CD14-positive monocyte (primary cell): ENCODE data around the gene THSD8. TPM values are rescaled to one million over a fixed set of nuclear protein-coding genes. Genes with fewer than 3 reads are reported as not detected.

Experiments used
- DNase-seq, 3 donors: peaks; one replicate each; pipeline ENCODE4 v3.0.0-alpha.2; 2011 to 2022
- H2AFZ ChIP-seq: 2 replicates; pipeline ENCODE4 v1.6.0; 2012; ENCODE audit warnings: mild to moderate bottlenecking, low read depth, low read length, inconsistent platforms; ENCODE audit not compliant: insufficient read depth, poor library complexity, severe bottlenecking
- H3K27ac ChIP-seq, 2 donors: 1 replicate in 1 of 2; 2 replicates in 1 of 2; pipeline ENCODE4 v1.5.1; 2012 to 2013; ENCODE audit warnings: low read length in 2 of 2, control low read depth in 1 of 2, inconsistent platforms in 1 of 2, low read depth in 1 of 2, mild to moderate bottlenecking in 1 of 2
- H3K27me3 ChIP-seq, 2 donors: one replicate each; pipeline versions ENCODE4 v1.6.0 to v1.6.1; 2011 to 2013; ENCODE audit warnings: low read length in 2 of 2; ENCODE audit not compliant: control insufficient read depth in 2 of 2, insufficient read depth in 2 of 2
- H3K36me3 ChIP-seq, 2 donors: replicated peaks in 1 of 2; 1 replicate in 1 of 2; 2 replicates in 1 of 2; pipeline versions ENCODE4 v1.5.1 to v1.6.1; 2012 to 2013; ENCODE audit warnings: low read length in 2 of 2, control low read depth in 1 of 2, inconsistent platforms in 1 of 2, mild to moderate bottlenecking in 1 of 2; ENCODE audit not compliant: insufficient read depth in 2 of 2, control insufficient read depth in 1 of 2
- H3K4me1 ChIP-seq, 2 donors: 1 replicate in 1 of 2; 2 replicates in 1 of 2; pipeline versions ENCODE4 v1.5.1 to v1.6.1; 2012 to 2013; ENCODE audit warnings: low read length in 2 of 2, control low read depth in 1 of 2, inconsistent platforms in 1 of 2, mild to moderate bottlenecking in 1 of 2, moderate library complexity in 1 of 2; ENCODE audit not compliant: insufficient read depth in 2 of 2, control insufficient read depth in 1 of 2
- H3K4me2 ChIP-seq: replicated peaks from 2 replicates; pipeline ENCODE3; 2012; ENCODE audit warnings: low read length, moderate library complexity, mild to moderate bottlenecking; ENCODE audit not compliant: poor library complexity, severe bottlenecking; ENCODE audit errors: extremely low read depth
- H3K4me3 ChIP-seq, 3 experiments: fragments of 200-600 bp in 1 of 3; sonication (generic) in 1 of 3; replicated peaks in 1 of 3; 1 replicate in 2 of 3; 2 replicates in 1 of 3; pipeline ENCODE4 v1.5.1; 2011 to 2013; ENCODE audit warnings: low read length in 3 of 3, mild to moderate bottlenecking in 3 of 3, control low read depth in 2 of 3, low read depth in 2 of 3, inconsistent platforms in 1 of 3, moderate library complexity in 1 of 3
- H3K79me2 ChIP-seq: 2 replicates; pipeline ENCODE4 v1.6.0; 2012; ENCODE audit warnings: mild to moderate bottlenecking, control low read depth, inconsistent platforms, low read length, moderate library complexity; ENCODE audit not compliant: insufficient read depth
- H3K9ac ChIP-seq: 2 replicates; pipeline ENCODE4 v1.6.0; 2017; ENCODE audit warnings: low read length, mild to moderate bottlenecking; ENCODE audit not compliant: insufficient read depth, poor library complexity, severe bottlenecking
- H3K9me3 ChIP-seq, 2 donors: replicated peaks in 1 of 2; 1 replicate in 1 of 2; 2 replicates in 1 of 2; pipeline versions ENCODE4 v1.5.1 to v1.6.1; 2012 to 2013; ENCODE audit warnings: low read length in 2 of 2, control low read depth in 1 of 2; ENCODE audit not compliant: control insufficient read depth in 1 of 2, insufficient read depth in 1 of 2
- H4K20me1 ChIP-seq: 2 replicates; pipeline ENCODE4 v1.6.0; 2012; ENCODE audit warnings: mild to moderate bottlenecking, low read length, control low read depth, moderate library complexity; ENCODE audit not compliant: insufficient read depth
- H3K27ac Mint-ChIP-seq, 7 donors: one replicate each; pipeline ENCODE4 v1.8.0; 2020; ENCODE audit warnings: mild to moderate bottlenecking in 7 of 7, mixed read lengths in 7 of 7, moderate library complexity in 6 of 7, inconsistent platforms in 2 of 7
- H3K27me3 Mint-ChIP-seq, 3 donors: one replicate each; pipeline ENCODE4 v1.8.0; 2021 to 2022; ENCODE audit warnings: low read depth in 3 of 3, mild to moderate bottlenecking in 3 of 3, mixed read lengths in 3 of 3, moderate library complexity in 3 of 3, inconsistent platforms in 1 of 3
- H3K36me3 Mint-ChIP-seq, 2 donors: one replicate each; pipeline ENCODE4 v1.8.0; 2020; ENCODE audit warnings: mixed read lengths in 2 of 2, inconsistent platforms in 1 of 2, mild to moderate bottlenecking in 1 of 2
- H3K4me1 Mint-ChIP-seq: one replicate; pipeline ENCODE4 v1.8.0; 2020; ENCODE audit warnings: mild to moderate bottlenecking, mixed read lengths
- H3K4me3 Mint-ChIP-seq, 2 donors: one replicate each; pipeline ENCODE4 v1.8.0; 2020; ENCODE audit warnings: mild to moderate bottlenecking in 2 of 2, mixed read lengths in 2 of 2, moderate library complexity in 1 of 2
- H3K9me3 Mint-ChIP-seq, 7 donors: one replicate each; pipeline ENCODE4 v1.8.0; 2020 to 2022; ENCODE audit warnings: mixed read lengths in 7 of 7, mild to moderate bottlenecking in 6 of 7, moderate library complexity in 6 of 7, inconsistent platforms in 2 of 7
- WGBS: methylation state at CpG from one replicate; pipeline ENCODE4 v1.1.5; 2013; ENCODE audit warnings: missing lambda C conversion rate; ENCODE audit not compliant: insufficient coverage; 5-methylcytosine and 5-hydroxymethylcytosine counted together
- intact Hi-C, 2 donors: fragments of 100-400 bp; cut with micrococcal nuclease; formaldehyde crosslinking; loops; one replicate each; pipeline versions ENCODE4 v1.15.0 to v1.15.1; 2023
- polyA plus RNA-seq, 3 donors: library from polyadenylated mRNA; depleted of rRNA in 1 of 3; unstranded in 2 of 3; stranded (reverse) in 1 of 3; fragments of 300-500 nt in 2 of 3; fragments of >200 nt in 1 of 3; fragmentation: Illumina TruSeq in 2 of 3; gene quantifications; 1 replicate in 2 of 3; 2 replicates in 1 of 3; pipeline ENCODE4 v1.2.3, GENCODE V29; 2012 to 2021
- TF ChIP-seq, protein P1 (sequence below): fragments of 200-600 bp; IDR thresholded peaks from one replicate; pipeline ENCODE4 v1.8.0; 2022; ENCODE audit warnings: antibody characterized with exemption, mild to moderate bottlenecking

THSD8 gene
- polyA plus RNA-seq, 3 donors, result 4.0 TPM; not detected in 2

DNA sequence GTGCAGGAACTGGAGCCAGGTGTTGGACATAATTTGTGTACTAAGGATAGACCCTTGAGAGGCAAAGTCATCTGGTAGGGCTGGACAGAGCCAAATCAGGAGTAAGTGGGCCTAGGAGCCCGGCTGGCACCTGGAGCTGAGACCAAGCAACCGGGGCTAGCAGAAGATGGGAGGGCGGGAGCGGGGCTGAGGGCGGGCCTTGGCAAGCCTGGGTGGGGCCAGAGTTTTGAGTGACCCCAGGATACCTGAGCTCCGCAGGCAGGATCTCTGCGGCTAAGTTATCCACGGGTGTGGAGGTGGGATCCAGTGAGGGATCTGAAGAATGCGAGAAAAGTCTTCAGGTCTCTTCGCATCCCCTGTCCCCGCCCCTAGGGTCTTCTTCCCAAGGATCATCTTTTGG, 34.7 kb upstream of the THSD8 start:
- no peak overlapping the region for H3K27ac ChIP-seq
- intact Hi-C loops, result loop anchor here in 1 of 2 donors (2.0 kb wide), 2 partner anchors 30 to 80 kb away; no protein-coding TSS in a partner anchor
- no peaks in the 10 kb centered on the region for H3K36me3 ChIP-seq
- peaks cover 28 to 54% of the 10 kb centered on the region in 2 donors for H3K36me3 Mint-ChIP-seq
- no peak overlapping the region for H2AFZ ChIP-seq
- peaks cover 8% of the 10 kb centered on the region for H3K4me1 Mint-ChIP-seq
- H4K20me1 ChIP-seq, result no peaks in the 10 kb centered on the region
- DNase-seq, result no peak
- H3K9me3 ChIP-seq, result peaks cover 0 to 5% of the 10 kb centered on the region in 2 donors
- peaks cover 0 to 5% (median 0%) of the 10 kb centered on the region in 7 donors for H3K9me3 Mint-ChIP-seq
- H3K27me3 Mint-ChIP-seq, result peaks cover 0 to 3% (median 0%) of the 10 kb centered on the region in 3 donors
- no peak overlapping the region for H3K4me3 ChIP-seq
- H3K27me3 ChIP-seq, result no peaks in the 10 kb centered on the region
- H3K79me2 ChIP-seq, result no peaks in the 10 kb centered on the region
- peak overlapping the region in 1 of 7 donors; percentile 45 for H3K27ac Mint-ChIP-seq
- no peak overlapping the region for H3K4me2 ChIP-seq
- TF ChIP-seq, protein P1, sequence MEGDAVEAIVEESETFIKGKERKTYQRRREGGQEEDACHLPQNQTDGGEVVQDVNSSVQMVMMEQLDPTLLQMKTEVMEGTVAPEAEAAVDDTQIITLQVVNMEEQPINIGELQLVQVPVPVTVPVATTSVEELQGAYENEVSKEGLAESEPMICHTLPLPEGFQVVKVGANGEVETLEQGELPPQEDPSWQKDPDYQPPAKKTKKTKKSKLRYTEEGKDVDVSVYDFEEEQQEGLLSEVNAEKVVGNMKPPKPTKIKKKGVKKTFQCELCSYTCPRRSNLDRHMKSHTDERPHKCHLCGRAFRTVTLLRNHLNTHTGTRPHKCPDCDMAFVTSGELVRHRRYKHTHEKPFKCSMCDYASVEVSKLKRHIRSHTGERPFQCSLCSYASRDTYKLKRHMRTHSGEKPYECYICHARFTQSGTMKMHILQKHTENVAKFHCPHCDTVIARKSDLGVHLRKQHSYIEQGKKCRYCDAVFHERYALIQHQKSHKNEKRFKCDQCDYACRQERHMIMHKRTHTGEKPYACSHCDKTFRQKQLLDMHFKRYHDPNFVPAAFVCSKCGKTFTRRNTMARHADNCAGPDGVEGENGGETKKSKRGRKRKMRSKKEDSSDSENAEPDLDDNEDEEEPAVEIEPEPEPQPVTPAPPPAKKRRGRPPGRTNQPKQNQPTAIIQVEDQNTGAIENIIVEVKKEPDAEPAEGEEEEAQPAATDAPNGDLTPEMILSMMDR, result no peak
- H3K9ac ChIP-seq, result no peak overlapping the region
- WGBS, result 100% methylated on average over 11 of the region's 11 CpGs
- peaks cover 0 to 6% of the 10 kb centered on the region in 2 donors for H3K4me1 ChIP-seq
- no peak overlapping the region for H3K4me3 Mint-ChIP-seq

DNA sequence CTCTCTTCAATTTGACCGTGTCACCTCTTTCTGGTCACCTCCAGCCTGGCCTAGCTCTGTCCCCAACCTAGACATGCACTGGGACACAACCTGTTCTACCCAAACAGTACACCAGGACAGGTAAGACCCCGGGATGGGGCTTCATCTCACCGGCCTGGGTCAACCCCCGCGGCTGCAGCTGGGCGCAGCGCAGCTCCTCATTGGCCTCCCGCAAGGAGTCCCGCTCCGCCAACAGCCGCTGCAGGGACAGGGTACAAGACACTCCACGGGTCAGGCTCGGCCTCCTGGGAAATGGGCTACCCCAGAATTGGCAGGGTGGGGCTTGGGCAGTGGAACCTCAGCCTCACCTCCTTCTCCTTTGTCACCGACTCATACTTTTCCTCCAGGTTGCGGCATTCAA, 34.2 kb upstream of the THSD8 start:
- intact Hi-C loops, result loop anchor here in 1 of 2 donors (2.0 kb wide), 2 partner anchors 29 to 79 kb away; no protein-coding TSS in a partner anchor
- peaks cover 26 to 50% of the 10 kb centered on the region in 2 donors for H3K36me3 Mint-ChIP-seq
- Histone ChIP-seq H2AFZ (no peak overlapping the region), H4K20me1 (no peaks in the 10 kb centered on the region), H3K9me3 (peaks cover 0 to 5% of the 10 kb centered on the region in 2 donors), H3K9ac (no peak overlapping the region), H3K4me1 (peaks cover 0 to 6% of the 10 kb centered on the region in 2 donors), H3K79me2 (no peaks in the 10 kb centered on the region), H3K4me3 (no peak overlapping the region), H3K36me3 (no peaks in the 10 kb centered on the region), H3K27me3 (no peaks in the 10 kb centered on the region), H3K27ac (no peak overlapping the region), H3K4me2 (no peak overlapping the region)
- H3K4me3 Mint-ChIP-seq, result no peak overlapping the region
- peaks cover 0 to 5% (median 0%) of the 10 kb centered on the region in 7 donors for H3K9me3 Mint-ChIP-seq
- H3K27me3 Mint-ChIP-seq, result peaks cover 0 to 5% (median 0%) of the 10 kb centered on the region in 3 donors
- TF ChIP-seq, protein P1, result no peak
- H3K4me1 Mint-ChIP-seq, result peaks cover 8% of the 10 kb centered on the region
- no peak overlapping the region for H3K27ac Mint-ChIP-seq
- WGBS, result 98% methylated on average over 14 of the region's 15 CpGs
- no peak for DNase-seq
